HepG2 (cell line): Measurements from ENCODE around the gene C2. TPM values are rescaled to one million over a fixed set of nuclear protein-coding genes. Genes with fewer than 3 reads are reported as not detected.

Source experiments
- ATAC-seq: fragments of 200-7000 bp; cut with Tn5 transposase; 3 replicates; pipeline ENCODE4 v1.9.1; 2020; ENCODE audit warnings: mild to moderate bottlenecking, moderate library complexity
- BruUV-seq: library from RNA; stranded (reverse); fragments of 400-500 nt; replicated peaks from 2 replicates; lab custom pipeline; 2021; lab: Mats Ljungman, UMichigan
- CTCF ChIA-PET: fragments of 300-600 bp; formaldehyde crosslinking; extraction: SDS; loops from one replicate; lab custom pipeline; 2021; ENCODE audit warnings: low total read pairs, inconsistent platforms, low intra/inter-chr PET ratio; lab: Yijun Ruan, JAX
- POLR2A ChIA-PET: fragments of 350-600 bp; sonication (Branson Sonifier 250); formaldehyde crosslinking; loops from one replicate; lab custom pipeline; 2020; ENCODE audit warnings: antibody characterized with exemption, inconsistent platforms; lab: Yijun Ruan, JAX
- DNase-seq: peaks from one replicate; pipeline ENCODE4 v3.0.0-alpha.2; 2015; ENCODE audit warnings: low spot score
- FAIRE-seq: peaks from 3 replicates; lab custom pipeline; 2011; peaks lifted over from hg19 to GRCh38; lab: Jason Lieb, UNC
- H2AFZ ChIP-seq: one replicate; pipeline ENCODE4 v1.6.1; 2011; ENCODE audit warnings: low read length, inconsistent platforms
- H3K27ac ChIP-seq: fragments of 300-600 bp; 3 replicates; pipeline ENCODE4 v1.8.0; 2011; ENCODE audit warnings: mixed run types, mild to moderate bottlenecking, mixed read lengths, low read length, inconsistent platforms; ENCODE audit not compliant: insufficient read depth; ENCODE audit errors: extremely low read length
- H3K27me3 ChIP-seq, 2 experiments: fragments of 200-600 bp in 1 of 2; 2 replicates in 1 of 2; 3 replicates in 1 of 2; pipeline versions ENCODE4 v1.6.0 to v1.8.0; 2011; ENCODE audit warnings: low read length in 2 of 2, mild to moderate bottlenecking in 2 of 2, moderate library complexity in 2 of 2, inconsistent platforms in 1 of 2; ENCODE audit not compliant: insufficient read depth in 2 of 2, control insufficient read depth in 1 of 2
- H3K36me3 ChIP-seq, 2 experiments: fragments of 200-600 bp in 1 of 2; replicated peaks in 1 of 2; 2 replicates in 1 of 2; 3 replicates in 1 of 2; pipeline versions ENCODE4 v1.5.1 to v1.8.0; 2011; ENCODE audit warnings: low read length in 2 of 2, inconsistent platforms in 1 of 2; ENCODE audit not compliant: insufficient read depth in 2 of 2, control insufficient read depth in 1 of 2
- H3K4me1 ChIP-seq: 2 replicates; pipeline ENCODE4 v1.5.1; 2012; ENCODE audit warnings: low read length, inconsistent platforms; ENCODE audit not compliant: insufficient read depth
- H3K4me2 ChIP-seq: 2 replicates; pipeline ENCODE4 v1.6.0; 2011; ENCODE audit warnings: low read depth, low read length, inconsistent platforms
- H3K4me3 ChIP-seq, 3 experiments: fragments of 200-600 bp in 1 of 3; sonication (generic), shearing (Covaris generic) in 1 of 3; replicated peaks in 1 of 3; 2 replicates each; pipeline ENCODE4 v1.5.1; 2011 to 2016; ENCODE audit warnings: low read length in 3 of 3, inconsistent platforms in 2 of 3, low read depth in 2 of 3, mild to moderate bottlenecking in 2 of 3, control low read depth in 1 of 3, mixed read lengths in 1 of 3; ENCODE audit not compliant: insufficient read depth in 1 of 3
- H3K79me2 ChIP-seq: one replicate; pipeline ENCODE4 v1.6.1; 2011; ENCODE audit warnings: low read length, inconsistent platforms; ENCODE audit not compliant: insufficient read depth
- H3K9ac ChIP-seq: 2 replicates; pipeline ENCODE4 v1.6.0; 2011; ENCODE audit warnings: mild to moderate bottlenecking, low read depth, low read length, inconsistent platforms; ENCODE audit not compliant: insufficient read depth
- H3K9me3 ChIP-seq: 2 replicates; pipeline ENCODE4 v1.5.1; 2012; ENCODE audit warnings: mild to moderate bottlenecking, low read length
- H4K20me1 ChIP-seq: 2 replicates; pipeline ENCODE4 v1.6.0; 2011; ENCODE audit warnings: inconsistent platforms, mild to moderate bottlenecking, low read length, moderate library complexity; ENCODE audit not compliant: insufficient read depth
- CBX5 ChIP-seq: sonication (generic); formaldehyde crosslinking; IDR thresholded peaks from 2 replicates; pipeline ENCODE4 v1.4.0; 2020; ENCODE audit warnings: missing genetic modification reagents, borderline replicate concordance
- GATAD1 ChIP-seq: IDR thresholded peaks from 2 replicates; pipeline ENCODE4 v1.6.1; 2016; ENCODE audit warnings: missing genetic modification reagents, missing compliant biosample characterization
- KAT8 ChIP-seq: IDR thresholded peaks from 2 replicates; pipeline ENCODE4 v1.6.1; 2016; ENCODE audit warnings: missing genetic modification reagents, missing compliant biosample characterization
- SP1 ChIP-seq, 2 experiments: fragments of 450-650 bp in 1 of 2; sonication (generic) in 1 of 2; formaldehyde crosslinking in 1 of 2; IDR thresholded peaks; 2 replicates each; pipeline versions ENCODE4 v1.4.0 to v1.6.1; 2016 to 2020; ENCODE audit warnings: missing genetic modification reagents in 1 of 2
- TOE1 ChIP-seq: sonication (generic); formaldehyde crosslinking; IDR thresholded peaks from 2 replicates; pipeline ENCODE4 v1.4.0; 2020; ENCODE audit warnings: mild to moderate bottlenecking, missing genetic modification reagents
- ZBTB34 ChIP-seq: sonication (generic); formaldehyde crosslinking; IDR thresholded peaks from 2 replicates; pipeline ENCODE4 v1.8.0; 2022; ENCODE audit warnings: mild to moderate bottlenecking, missing genetic modification reagents
- ZFP36 ChIP-seq: fragments of 150-350 bp; IDR thresholded peaks from 2 replicates; pipeline ENCODE4 v1.6.1; 2018; ENCODE audit warnings: borderline replicate concordance, low read length, low read depth; ENCODE audit not compliant: partially characterized antibody
- ZFX ChIP-seq: sonication (generic); formaldehyde crosslinking; IDR thresholded peaks from 2 replicates; pipeline ENCODE4 v1.4.0; 2020; ENCODE audit warnings: mild to moderate bottlenecking, low read depth, missing genetic modification reagents, moderate library complexity
- ZNF253 ChIP-seq: sonication (generic); formaldehyde crosslinking; IDR thresholded peaks from 2 replicates; pipeline ENCODE4 v1.8.0; 2022; ENCODE audit warnings: mild to moderate bottlenecking, missing genetic modification reagents, borderline replicate concordance
- ZNF317 ChIP-seq: sonication (generic); formaldehyde crosslinking; IDR thresholded peaks from 2 replicates; pipeline ENCODE4 v1.5.0; 2020; ENCODE audit warnings: mild to moderate bottlenecking, missing genetic modification reagents
- WGBS: methylation state at CpG from one replicate; pipeline ENCODE4 v1.1.6; 2017; ENCODE audit warnings: low lambda C conversion rate; 5-methylcytosine and 5-hydroxymethylcytosine counted together
- in situ Hi-C: cut with HindIII; loops from 2 replicates; pipeline ENCODE4 v1.10.0; 2017; ENCODE audit warnings: low pct_unique_long_range_greater_than_20kb; ENCODE audit not compliant: extremely low pct_ligation_motif_present
- intact Hi-C: fragments of 100-400 bp; cut with micrococcal nuclease; formaldehyde crosslinking; loops from one replicate; pipeline ENCODE4 v1.10.0; 2022; ENCODE audit not compliant: unreplicated experiment
- polyA plus RNA-seq, 8 experiments: library from polyadenylated mRNA; depleted of rRNA in 3 of 8; stranded (reverse) in 7 of 8; unstranded in 1 of 8; fragments of >200 nt; fragmentation: Illumina TruSeq in 4 of 8; extraction: Trizol in 4 of 8; gene quantifications; 2 replicates each; pipeline versions ENCODE4 v1.2.1 to v1.2.3, GENCODE V29; 2011 to 2016; ENCODE audit warnings: low read depth in 4 of 8, missing spikeins in 1 of 8, mixed read lengths in 1 of 8; ENCODE audit not compliant: insufficient read depth in 1 of 8
- total RNA-seq, 5 experiments: library from RNA; depleted of rRNA; stranded (reverse); fragments of >200 nt; fragmentation: Illumina TruSeq; extraction: Trizol; gene quantifications; 2 replicates each; pipeline ENCODE4 v1.2.3, GENCODE V29; 2016; ENCODE audit warnings: low read depth in 1 of 5
- TF ChIP-seq, protein P1 (sequence below): sonication (generic); formaldehyde crosslinking; IDR thresholded peaks from 2 replicates; pipeline ENCODE4 v1.4.0; 2020; ENCODE audit warnings: missing genetic modification reagents, mild to moderate bottlenecking, borderline replicate concordance
- TF ChIP-seq, protein P2 (sequence below): sonication (generic); formaldehyde crosslinking; IDR thresholded peaks from 2 replicates; pipeline ENCODE4 v1.4.0; 2020; ENCODE audit warnings: mild to moderate bottlenecking, low read depth, missing genetic modification reagents
- TF ChIP-seq, protein P3 (sequence below): sonication (generic); formaldehyde crosslinking; IDR thresholded peaks from 2 replicates; pipeline ENCODE4 v1.9.0; 2021; ENCODE audit warnings: missing genetic modification reagents, borderline replicate concordance
- TF ChIP-seq, protein P4 (sequence below): sonication (generic); formaldehyde crosslinking; IDR thresholded peaks from 2 replicates; pipeline ENCODE4 v1.8.1; 2023; ENCODE audit warnings: missing genetic modification reagents, mild to moderate bottlenecking, borderline replicate concordance

Gene C2
- total and polyA plus RNA-seq, 2 of the 13 experiments (the other 11 are each of a cell fraction or from before 2014, with no cell fraction given), result 165 to 307 TPM

- peak within 1 kb of the TSS; percentile 75 for H3K27ac ChIP-seq
- DNase-seq (peak; percentile 97), FAIRE-seq (peak; percentile 86), ATAC-seq (peak; percentile 97)
- peak within 1 kb of the TSS; percentile 81 to 98 (median 95) for H3K4me3 ChIP-seq
- H3K36me3 ChIP-seq, result peaks cover 39 to 68% of the 10 kb centered on the region in 2 experiments
- no peaks in the 10 kb centered on the region for H4K20me1 ChIP-seq
- in situ Hi-C loops (no loop called here), intact Hi-C loops (loop anchor here (10.0 kb wide), 1 partner anchor 124 kb away; no protein-coding TSS in a partner anchor)
- H2AFZ ChIP-seq, result no peak within 1 kb of the TSS
- 3% methylated on average over 43 of the region's 59 CpGs for WGBS
- ChIA-PET CTCF (no interaction called here), POLR2A (interaction anchor here (0.5 to 7.7 kb wide), 20 partner anchors 9 to 339 kb away, joined by 3 to 142 read pairs (median 5); partner anchors contain the start of genes C2, CFB, DXO and EHMT2)
- peak within 1 kb of the TSS; percentile 91 for H3K9ac ChIP-seq
- peak within 1 kb of the TSS; percentile 100 for H3K4me2 ChIP-seq
- H3K79me2 ChIP-seq, result peaks cover 39% of the 10 kb centered on the region
- no peaks in the 10 kb centered on the region; a peak in 1 of 5 replicates for H3K27me3 ChIP-seq
- TSS peak; percentile 62 for BruUV-seq
- H3K4me1 ChIP-seq, result peaks cover 31% of the 10 kb centered on the region
- no peaks in the 10 kb centered on the region for H3K9me3 ChIP-seq
- TF ChIP-seq ZNF317 (CRISPR knock-in tag) (no peak), KAT8 (CRISPR knock-in tag) (peak; percentile 100), GATAD1 (peak; percentile 99), CBX5 (CRISPR knock-in tag) (peak; percentile 18; the same call in 1 of the 2 replicates), ZFP36 (no peak), SP1 (IDR thresholded peaks at IDR 0.05) (peak; percentile 75), SP1 (CRISPR knock-in tag; IDR thresholded peaks at IDR 0.05) (peak; percentile 100), ZNF253 (no peak), ZFX (CRISPR knock-in tag) (peak; percentile 74), ZBTB34 (peak; percentile 72), TOE1 (CRISPR knock-in tag) (peak; percentile 57; the same call in 1 of the 2 replicates)
- TF ChIP-seq, protein P1, sequence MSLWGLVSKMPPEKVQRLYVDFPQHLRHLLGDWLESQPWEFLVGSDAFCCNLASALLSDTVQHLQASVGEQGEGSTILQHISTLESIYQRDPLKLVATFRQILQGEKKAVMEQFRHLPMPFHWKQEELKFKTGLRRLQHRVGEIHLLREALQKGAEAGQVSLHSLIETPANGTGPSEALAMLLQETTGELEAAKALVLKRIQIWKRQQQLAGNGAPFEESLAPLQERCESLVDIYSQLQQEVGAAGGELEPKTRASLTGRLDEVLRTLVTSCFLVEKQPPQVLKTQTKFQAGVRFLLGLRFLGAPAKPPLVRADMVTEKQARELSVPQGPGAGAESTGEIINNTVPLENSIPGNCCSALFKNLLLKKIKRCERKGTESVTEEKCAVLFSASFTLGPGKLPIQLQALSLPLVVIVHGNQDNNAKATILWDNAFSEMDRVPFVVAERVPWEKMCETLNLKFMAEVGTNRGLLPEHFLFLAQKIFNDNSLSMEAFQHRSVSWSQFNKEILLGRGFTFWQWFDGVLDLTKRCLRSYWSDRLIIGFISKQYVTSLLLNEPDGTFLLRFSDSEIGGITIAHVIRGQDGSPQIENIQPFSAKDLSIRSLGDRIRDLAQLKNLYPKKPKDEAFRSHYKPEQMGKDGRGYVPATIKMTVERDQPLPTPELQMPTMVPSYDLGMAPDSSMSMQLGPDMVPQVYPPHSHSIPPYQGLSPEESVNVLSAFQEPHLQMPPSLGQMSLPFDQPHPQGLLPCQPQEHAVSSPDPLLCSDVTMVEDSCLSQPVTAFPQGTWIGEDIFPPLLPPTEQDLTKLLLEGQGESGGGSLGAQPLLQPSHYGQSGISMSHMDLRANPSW (CRISPR knock-in tag), result no peak; the same call in 1 of the 2 replicates
- TF ChIP-seq, protein P2, sequence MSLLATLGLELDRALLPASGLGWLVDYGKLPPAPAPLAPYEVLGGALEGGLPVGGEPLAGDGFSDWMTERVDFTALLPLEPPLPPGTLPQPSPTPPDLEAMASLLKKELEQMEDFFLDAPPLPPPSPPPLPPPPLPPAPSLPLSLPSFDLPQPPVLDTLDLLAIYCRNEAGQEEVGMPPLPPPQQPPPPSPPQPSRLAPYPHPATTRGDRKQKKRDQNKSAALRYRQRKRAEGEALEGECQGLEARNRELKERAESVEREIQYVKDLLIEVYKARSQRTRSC (CRISPR knock-in tag), result no peak
- TF ChIP-seq, protein P3, sequence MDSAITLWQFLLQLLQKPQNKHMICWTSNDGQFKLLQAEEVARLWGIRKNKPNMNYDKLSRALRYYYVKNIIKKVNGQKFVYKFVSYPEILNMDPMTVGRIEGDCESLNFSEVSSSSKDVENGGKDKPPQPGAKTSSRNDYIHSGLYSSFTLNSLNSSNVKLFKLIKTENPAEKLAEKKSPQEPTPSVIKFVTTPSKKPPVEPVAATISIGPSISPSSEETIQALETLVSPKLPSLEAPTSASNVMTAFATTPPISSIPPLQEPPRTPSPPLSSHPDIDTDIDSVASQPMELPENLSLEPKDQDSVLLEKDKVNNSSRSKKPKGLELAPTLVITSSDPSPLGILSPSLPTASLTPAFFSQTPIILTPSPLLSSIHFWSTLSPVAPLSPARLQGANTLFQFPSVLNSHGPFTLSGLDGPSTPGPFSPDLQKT, result peak; percentile 98; the same call in 1 of the 2 replicates
- TF ChIP-seq, protein P4, sequence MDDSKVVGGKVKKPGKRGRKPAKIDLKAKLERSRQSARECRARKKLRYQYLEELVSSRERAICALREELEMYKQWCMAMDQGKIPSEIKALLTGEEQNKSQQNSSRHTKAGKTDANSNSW (CRISPR knock-in tag), result no peak; the same call in 1 of the 2 replicates
Measured at GRCh38 chr6:31958741-31959739, 31.5 kb downstream of the C2 start, which contains the start of the genes NELFE and SKIC2. NELFE (minus strand) TSS chr6:31958971; CDS start chr6:31958446, 525 bp downstream. SKIC2 (plus strand) TSS chr6:31959175; CDS start chr6:31959193, 18 bp downstream.
